WTC11 (cell line): ENCODE results near the gene PLPPR1. TPM values are rescaled to one million over a fixed set of nuclear protein-coding genes. Genes with fewer than 3 reads are reported as not detected.
A peak's percentile ranks its signal among the peaks of the same experiment; 100 is the strongest.
"Not testable (repeated sequence)": the region's sequence is repeated elsewhere in the genome, so short reads cannot be mapped to it uniquely, and the experiment has no call there.

ENCODE experiments used
- ATAC-seq: fragments of 200-7000 bp; cut with Tn5 transposase; 2 replicates; pipeline ENCODE4 v1.10.0; 2021; ENCODE audit warnings: mild to moderate bottlenecking, moderate library complexity
- CTCF ChIA-PET: fragments of 300-600 bp; sonication (Branson Sonifier 250); formaldehyde crosslinking; loops from one replicate; lab custom pipeline; 2021; ENCODE audit warnings: antibody characterized with exemption; lab: Charles Lee
- POLR2A ChIA-PET: fragments of 350-600 bp; sonication (Branson Sonifier 250); formaldehyde crosslinking; loops from one replicate; lab custom pipeline; 2021; ENCODE audit warnings: antibody characterized with exemption; lab: Charles Lee
- DNase-seq: peaks from one replicate; pipeline ENCODE4 v3.0.0; 2021; ENCODE audit warnings: low spot score
- H3K27ac Mint-ChIP-seq: 2 replicates; pipeline ENCODE4 v1.8.0; 2021; ENCODE audit warnings: mixed read lengths
- H3K27me3 Mint-ChIP-seq: 2 replicates; pipeline ENCODE4 v1.8.0; 2021; ENCODE audit warnings: low read depth, mild to moderate bottlenecking, moderate library complexity, mixed read lengths
- H3K36me3 Mint-ChIP-seq: 2 replicates; pipeline ENCODE4 v1.8.0; 2021; ENCODE audit warnings: mixed read lengths
- H3K4me1 Mint-ChIP-seq: 2 replicates; pipeline ENCODE4 v1.8.0; 2022; ENCODE audit warnings: mixed read lengths
- H3K4me3 Mint-ChIP-seq: 2 replicates; pipeline ENCODE4 v1.8.0; 2021; ENCODE audit warnings: mild to moderate bottlenecking, moderate library complexity, mixed read lengths
- H3K9me3 Mint-ChIP-seq: 2 replicates; pipeline ENCODE4 v1.8.0; 2021; ENCODE audit warnings: mixed read lengths
- ATF1 ChIP-seq: sonication (generic); formaldehyde crosslinking; IDR thresholded peaks from 2 replicates; pipeline ENCODE4 v1.8.1; 2023; ENCODE audit warnings: mild to moderate bottlenecking, moderate library complexity, missing genetic modification reagents
- ATF3 ChIP-seq: sonication (generic); formaldehyde crosslinking; conservative IDR thresholded peaks from 2 replicates; pipeline ENCODE4 v1.8.1; 2022; ENCODE audit warnings: mild to moderate bottlenecking, missing genetic modification reagents
- CDX4 ChIP-seq: fragments of 250-450 bp; sonication (Bioruptor Pico); IDR thresholded peaks from 2 replicates; pipeline ENCODE4 v1.9.0; 2021; ENCODE audit warnings: moderate library complexity, mild to moderate bottlenecking, inconsistent platforms, borderline replicate concordance
- CREB1 ChIP-seq: sonication (generic); formaldehyde crosslinking; IDR thresholded peaks from 2 replicates; pipeline ENCODE4 v1.8.0; 2023; ENCODE audit warnings: mild to moderate bottlenecking, missing genetic modification reagents
- E2F5 ChIP-seq: sonication (generic); formaldehyde crosslinking; IDR thresholded peaks from 2 replicates; pipeline ENCODE4 v1.8.1; 2022; ENCODE audit warnings: mild to moderate bottlenecking, moderate library complexity, missing genetic modification reagents
- ESRRA ChIP-seq: sonication (generic); formaldehyde crosslinking; IDR thresholded peaks from 2 replicates; pipeline ENCODE4 v1.8.1; 2022; ENCODE audit warnings: mild to moderate bottlenecking, missing genetic modification reagents, borderline replicate concordance
- FOXJ3 ChIP-seq: sonication (generic); formaldehyde crosslinking; IDR thresholded peaks from 2 replicates; pipeline ENCODE4 v1.9.0; 2021; ENCODE audit warnings: missing genetic modification reagents, mild to moderate bottlenecking, borderline replicate concordance
- GTF2I ChIP-seq: fragments of 250-450 bp; sonication (Bioruptor Pico); conservative IDR thresholded peaks from 2 replicates; pipeline ENCODE4 v1.4.0; 2021; ENCODE audit warnings: mild to moderate bottlenecking
- MXD4 ChIP-seq: fragments of 250-450 bp; sonication (Bioruptor Pico); IDR thresholded peaks from 2 replicates; pipeline ENCODE4 v1.8.0; 2021; ENCODE audit warnings: mild to moderate bottlenecking, moderate library complexity, borderline replicate concordance
- NFYB ChIP-seq: sonication (generic); formaldehyde crosslinking; conservative IDR thresholded peaks from 2 replicates; pipeline ENCODE4 v1.8.0; 2022; ENCODE audit warnings: low read depth, missing genetic modification reagents
- PREB ChIP-seq: sonication (generic); formaldehyde crosslinking; IDR thresholded peaks from 2 replicates; pipeline ENCODE4 v1.8.1; 2022; ENCODE audit warnings: mild to moderate bottlenecking, missing genetic modification reagents, moderate library complexity, borderline replicate concordance
- RORB ChIP-seq: fragments of 250-450 bp; sonication (Bioruptor Pico); IDR thresholded peaks from 2 replicates; pipeline ENCODE4 v1.9.0; 2021; ENCODE audit warnings: mild to moderate bottlenecking
- SOX15 ChIP-seq: fragments of 250-450 bp; sonication (Bioruptor Pico); IDR thresholded peaks from 2 replicates; pipeline ENCODE4 v1.9.0; 2021; ENCODE audit warnings: mild to moderate bottlenecking
- USF1 ChIP-seq: sonication (generic); formaldehyde crosslinking; IDR thresholded peaks from 2 replicates; pipeline ENCODE4 v1.8.0; 2022; ENCODE audit warnings: mild to moderate bottlenecking, missing genetic modification reagents
- ZMAT4 ChIP-seq: fragments of 250-450 bp; sonication (Bioruptor Pico); IDR thresholded peaks from 2 replicates; pipeline ENCODE4 v1.9.0; 2021; ENCODE audit warnings: mild to moderate bottlenecking
- ZNF138 ChIP-seq: sonication (generic); formaldehyde crosslinking; conservative IDR thresholded peaks from 2 replicates; pipeline ENCODE4 v1.8.1; 2022; ENCODE audit warnings: mild to moderate bottlenecking, moderate library complexity, missing genetic modification reagents
- ZNF263 ChIP-seq: sonication (generic); formaldehyde crosslinking; IDR thresholded peaks from 2 replicates; pipeline ENCODE4 v1.8.1; 2022; ENCODE audit warnings: low read depth, mild to moderate bottlenecking, moderate library complexity, missing genetic modification reagents
- ZNF281 ChIP-seq: sonication (generic); formaldehyde crosslinking; IDR thresholded peaks from 2 replicates; pipeline ENCODE4 v1.8.0; 2023; ENCODE audit warnings: mild to moderate bottlenecking, missing genetic modification reagents
- ZNF396 ChIP-seq: fragments of 250-450 bp; sonication (Bioruptor Pico); IDR thresholded peaks from 2 replicates; pipeline ENCODE4 v1.8.0; 2021; ENCODE audit warnings: mild to moderate bottlenecking, moderate library complexity, borderline replicate concordance
- total RNA-seq: library from RNA; stranded (reverse); gene quantifications from 3 replicates; pipeline ENCODE4 v1.2.3, GENCODE V29; 2021

The PLPPR1 gene
- total RNA-seq, 1 experiment from 2014 or later, result 1.5 TPM

- Mint-ChIP-seq H3K4me3 (no peak overlapping the region; the same call in 1 of the 2 replicates), H3K27me3 (no peaks in the 10 kb centered on the region), H3K27ac (peak overlapping the region; percentile 73; the same call in 1 of the 2 replicates), H3K9me3 (peaks cover 23% of the 10 kb centered on the region), H3K36me3 (peaks cover 14% of the 10 kb centered on the region), H3K4me1 (peaks cover 24% of the 10 kb centered on the region)
- no peak for TF ChIP-seq GTF2I (CRISPR knock-in tag)
- TF ChIP-seq MXD4 (CRISPR knock-in tag), result no peak
- TF ChIP-seq ZNF396 (CRISPR knock-in tag), result no peak
- TF ChIP-seq RORB (CRISPR knock-in tag), result no peak
- no peak for TF ChIP-seq USF1 (CRISPR knock-in tag)
- ChIA-PET CTCF (interaction anchor here (1.4 to 1.8 kb wide), 2 partner anchors 26 to 63 kb away, joined by 6 to 9 read pairs; no protein-coding TSS in a partner anchor), POLR2A (no interaction called here)
- ATAC-seq, result peak; percentile 47
- DNase-seq, result no peak
Observed at GRCh38 chr9:101326035-101326434, 297.5 kb downstream of the PLPPR1 start.

- peaks cover 23% of the 10 kb centered on the region for H3K9me3 Mint-ChIP-seq
- DNase-seq (no peak), ATAC-seq (peak; percentile 38)
- peaks cover 22% of the 10 kb centered on the region for H3K4me1 Mint-ChIP-seq
- TF ChIP-seq ATF1 (CRISPR knock-in tag), result no peak
- TF ChIP-seq PREB (CRISPR knock-in tag), result no peak
- TF ChIP-seq CDX4 (CRISPR knock-in tag), result no peak
- TF ChIP-seq SOX15, result no peak
- TF ChIP-seq FOXJ3 (CRISPR knock-in tag), result no peak
- TF ChIP-seq ZNF138 (CRISPR knock-in tag), result no peak
- no peak for TF ChIP-seq USF1 (CRISPR knock-in tag)
- TF ChIP-seq ATF3 (CRISPR knock-in tag), result no peak
- no peak for TF ChIP-seq E2F5
- no peak for TF ChIP-seq ZMAT4 (CRISPR knock-in tag)
- no peak for TF ChIP-seq ZNF396 (CRISPR knock-in tag)
- no peak for TF ChIP-seq NFYB (CRISPR knock-in tag)
- no peak for TF ChIP-seq ESRRA (CRISPR knock-in tag)
- no peak for TF ChIP-seq CREB1 (CRISPR knock-in tag)
- TF ChIP-seq ZNF263, result no peak
- TF ChIP-seq ZNF281 (CRISPR knock-in tag), result no peak; the same call in 1 of the 2 replicates
- peaks cover 14% of the 10 kb centered on the region for H3K36me3 Mint-ChIP-seq
- H3K27me3 Mint-ChIP-seq, result no peaks in the 10 kb centered on the region
- CTCF ChIA-PET, result interaction anchor here (1.4 to 1.8 kb wide), 2 partner anchors 26 to 62 kb away, joined by 6 to 9 read pairs; no protein-coding TSS in a partner anchor
- POLR2A ChIA-PET, result no interaction called here
- no peak overlapping the region; the same call in 1 of the 2 replicates for H3K4me3 Mint-ChIP-seq
- H3K27ac Mint-ChIP-seq, result peak overlapping the region; percentile 73; the same call in 1 of the 2 replicates
Observed at GRCh38 chr9:101326501-101326900, 298.0 kb downstream of the PLPPR1 start.

- Mint-ChIP-seq H3K36me3 (peaks cover 14% of the 10 kb centered on the region), H3K9me3 (peaks cover 23% of the 10 kb centered on the region), H3K4me1 (peaks cover 22% of the 10 kb centered on the region)
- ATAC-seq, DNase-seq, POLR2A ChIA-PET, CTCF ChIA-PET, H3K4me3 Mint-ChIP-seq, H3K27me3 Mint-ChIP-seq, H3K27ac Mint-ChIP-seq: not testable (repeated sequence)
Observed at GRCh38 chr9:101327422-101327909, 298.9 kb downstream of the PLPPR1 start.
